GM23338 (cell line): ENCODE results near the gene GMPPB. TPM values are rescaled to one million over a fixed set of nuclear protein-coding genes. Genes with fewer than 3 reads are reported as not detected.

ENCODE experiments used
- ATAC-seq: fragments of 200-7000 bp; cut with Tn5 transposase; 3 replicates; pipeline ENCODE4 v1.9.1; 2020
- DNase-seq: peaks from one replicate; pipeline ENCODE4 v3.0.0-alpha.2; 2015; ENCODE audit warnings: low spot score
- H2AFZ ChIP-seq: fragments of 200-600 bp; sonication (generic); 2 replicates; pipeline ENCODE4 v1.8.0; 2016; ENCODE audit warnings: antibody characterized with exemption, mild to moderate bottlenecking, moderate library complexity
- H3F3A ChIP-seq: fragments of 200-600 bp; sonication (generic); replicated peaks from 2 replicates; pipeline ENCODE4 v1.8.0; 2017; ENCODE audit warnings: antibody characterized with exemption, mixed run types, low read depth
- H3K27ac ChIP-seq: fragments of 200-600 bp; sonication (generic); 2 replicates; pipeline ENCODE4 v1.6.1; 2016; ENCODE audit warnings: low read depth
- H3K27me3 ChIP-seq: fragments of 200-600 bp; sonication (generic); 2 replicates; pipeline ENCODE4 v1.8.0; 2016; ENCODE audit warnings: mild to moderate bottlenecking, mixed run types, moderate library complexity; ENCODE audit not compliant: insufficient read depth
- H3K36me3 ChIP-seq: fragments of 200-600 bp; sonication (generic); 2 replicates; pipeline ENCODE4 v1.8.0; 2016; ENCODE audit warnings: mild to moderate bottlenecking; ENCODE audit not compliant: insufficient read depth
- H3K4me1 ChIP-seq: fragments of 200-600 bp; sonication (generic); 2 replicates; pipeline ENCODE4 v1.8.0; 2016; ENCODE audit warnings: mild to moderate bottlenecking, moderate library complexity; ENCODE audit not compliant: insufficient read depth
- H3K4me2 ChIP-seq: fragments of 200-600 bp; sonication (generic); 2 replicates; pipeline ENCODE4 v1.7.1; 2017; ENCODE audit warnings: mixed run types
- H3K4me3 ChIP-seq: fragments of 200-600 bp; sonication (generic); 2 replicates; pipeline ENCODE4 v1.6.1; 2016; ENCODE audit warnings: mixed run types
- H3K79me2 ChIP-seq: fragments of 200-600 bp; sonication (generic); replicated peaks from 2 replicates; pipeline ENCODE4 v1.8.0; 2017; ENCODE audit warnings: mild to moderate bottlenecking; ENCODE audit not compliant: insufficient read depth
- H3K9me2 ChIP-seq: fragments of 200-600 bp; sonication (generic); 2 replicates; pipeline ENCODE4 v1.8.0; 2017; ENCODE audit not compliant: insufficient read depth
- H4K20me1 ChIP-seq: fragments of 200-600 bp; sonication (generic); replicated peaks from 2 replicates; pipeline ENCODE4 v1.8.0; 2017; ENCODE audit warnings: mild to moderate bottlenecking; ENCODE audit not compliant: insufficient read depth
- H3K27ac Mint-ChIP-seq: 2 replicates; pipeline ENCODE4 v1.8.0; 2020; ENCODE audit warnings: inconsistent platforms, mild to moderate bottlenecking, moderate library complexity, mixed read lengths
- H3K27me3 Mint-ChIP-seq: 3 replicates; pipeline ENCODE4 v1.8.0; 2022; ENCODE audit warnings: low read depth, mild to moderate bottlenecking, moderate library complexity, mixed read lengths, inconsistent platforms; ENCODE audit not compliant: insufficient read depth, poor library complexity
- H3K36me3 Mint-ChIP-seq: 3 replicates; pipeline ENCODE4 v1.8.0; 2021; ENCODE audit warnings: low read depth, mild to moderate bottlenecking, inconsistent platforms, moderate library complexity, mixed read lengths
- H3K4me1 Mint-ChIP-seq: 3 replicates; pipeline ENCODE4 v1.8.0; 2020; ENCODE audit warnings: mild to moderate bottlenecking, inconsistent platforms, mixed read lengths
- H3K4me3 Mint-ChIP-seq: 3 replicates; pipeline ENCODE4 v1.8.0; 2021; ENCODE audit warnings: moderate library complexity, mild to moderate bottlenecking, inconsistent platforms, mixed read lengths
- H3K9me3 Mint-ChIP-seq: 3 replicates; pipeline ENCODE4 v1.8.0; 2020; ENCODE audit warnings: moderate library complexity, mild to moderate bottlenecking, inconsistent platforms, mixed read lengths
- CREB1 ChIP-seq: fragments of 250-450 bp; sonication (Bioruptor Pico); IDR thresholded peaks from 2 replicates; pipeline ENCODE4 v1.5.0; 2020; ENCODE audit warnings: low read depth, mild to moderate bottlenecking, moderate library complexity
- EZH2 ChIP-seq: fragments of 200-600 bp; sonication (generic); IDR thresholded peaks from one replicate; pipeline ENCODE4 v1.8.0; 2017; ENCODE audit warnings: antibody characterized with exemption, mild to moderate bottlenecking, low read depth; ENCODE audit not compliant: unreplicated experiment
- EZH2phosphoT487 ChIP-seq: fragments of 200-600 bp; sonication (generic); IDR thresholded peaks from one replicate; pipeline ENCODE4 v1.8.1; 2018; ENCODE audit warnings: antibody characterized with exemption; ENCODE audit not compliant: unreplicated experiment
- JUNB ChIP-seq: IDR thresholded peaks from one replicate; pipeline ENCODE4 v1.6.1; 2016; ENCODE audit warnings: antibody characterized with exemption; ENCODE audit not compliant: unreplicated experiment
- NANOG ChIP-seq: IDR thresholded peaks from 2 replicates; pipeline ENCODE4 v1.6.1; 2016; ENCODE audit warnings: antibody characterized with exemption, borderline replicate concordance
- ZNF114 ChIP-seq: fragments of 250-450 bp; sonication (Bioruptor Pico); IDR thresholded peaks from 2 replicates; pipeline ENCODE4 v1.5.0; 2020; ENCODE audit warnings: mild to moderate bottlenecking, moderate library complexity
- polyA plus RNA-seq: library from polyadenylated mRNA; unstranded; fragments of >200 nt; fragmentation: Nextera tagmentation; extraction: Ambion mirVana; gene quantifications from 2 replicates; pipeline ENCODE4 v1.2.1, GENCODE V29; 2016
- total RNA-seq: library from RNA; depleted of rRNA; stranded (reverse); fragments of >200 nt; shearing (Covaris generic); gene quantifications from 2 replicates; pipeline ENCODE4 v1.2.3, GENCODE V29; 2014
- TF ChIP-seq, protein P1 (sequence below): fragments of 250-450 bp; sonication (Bioruptor Pico); IDR thresholded peaks from 2 replicates; pipeline ENCODE4 v1.5.0; 2020; ENCODE audit warnings: mild to moderate bottlenecking, moderate library complexity
- TF ChIP-seq, protein P2 (sequence below), 2 experiments: fragments of 200-600 bp in 1 of 2; sonication (generic) in 1 of 2; conservative IDR thresholded peaks; 2 replicates each; pipeline versions ENCODE4 v1.5.1 to v1.6.1; 2016 to 2017; ENCODE audit warnings: antibody characterized with exemption in 2 of 2, low read depth in 2 of 2, mild to moderate bottlenecking in 2 of 2, moderate library complexity in 1 of 2
- TF ChIP-seq, protein P3 (sequence below): IDR thresholded peaks from one replicate; pipeline ENCODE4 v1.6.1; 2018; ENCODE audit warnings: antibody characterized with exemption; ENCODE audit not compliant: unreplicated experiment
- TF ChIP-seq, protein P4 (sequence below): IDR thresholded peaks from 2 replicates; pipeline ENCODE4 v1.6.1; 2016; ENCODE audit warnings: antibody characterized with exemption

GMPPB gene
- total and polyA plus RNA-seq, 2 experiments from 2014 or later: 10.2 to 36.1 TPM

DNA sequence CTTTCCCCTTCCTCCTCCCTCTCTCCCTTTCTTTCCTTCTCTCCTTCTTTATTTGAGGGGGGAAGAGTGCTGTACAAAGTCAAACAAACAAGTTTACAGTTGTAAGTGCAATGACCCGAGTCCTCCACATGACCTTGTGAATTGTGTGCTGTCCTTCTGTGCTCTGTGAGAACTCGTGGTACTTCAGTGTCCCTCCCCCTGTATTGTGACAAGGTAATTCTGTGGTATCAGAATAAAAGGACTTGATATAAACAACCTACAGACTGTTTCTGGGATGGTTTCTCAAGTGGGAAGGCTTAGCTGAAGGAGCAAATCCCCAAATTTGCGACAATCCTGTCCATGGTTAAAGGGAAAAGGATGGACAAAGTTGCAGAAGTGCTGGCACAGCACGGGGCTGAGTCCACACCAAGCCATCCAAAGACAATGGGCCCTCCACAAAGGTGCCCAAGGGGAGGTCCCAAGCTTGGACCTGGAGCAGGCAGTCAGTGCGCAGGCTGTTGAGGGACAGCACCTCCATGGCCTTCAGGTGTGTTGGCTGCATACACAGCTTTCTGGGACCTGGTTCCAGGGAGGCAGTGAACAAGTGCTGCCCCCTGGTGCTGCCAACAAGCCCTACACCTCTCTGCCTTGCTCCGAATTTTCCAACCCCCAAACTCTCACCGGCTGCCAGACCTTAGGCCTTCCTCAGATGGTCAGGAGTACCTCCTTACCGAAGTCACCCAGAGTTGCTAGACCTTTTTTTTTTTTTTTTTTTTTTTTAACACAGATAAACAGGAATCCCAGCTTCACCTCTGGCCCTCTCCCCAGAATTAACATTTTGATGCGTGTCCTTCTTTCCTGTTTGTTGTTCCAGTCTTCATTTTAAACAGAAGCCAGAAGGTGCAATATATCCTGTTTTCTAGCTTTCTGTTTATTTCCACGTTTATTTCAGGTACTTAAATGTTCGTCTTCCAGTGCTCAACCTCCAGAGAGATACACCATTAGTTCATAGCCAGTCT is 52.2 kb downstream of the GMPPB start (continued):
- TF ChIP-seq, protein P1, sequence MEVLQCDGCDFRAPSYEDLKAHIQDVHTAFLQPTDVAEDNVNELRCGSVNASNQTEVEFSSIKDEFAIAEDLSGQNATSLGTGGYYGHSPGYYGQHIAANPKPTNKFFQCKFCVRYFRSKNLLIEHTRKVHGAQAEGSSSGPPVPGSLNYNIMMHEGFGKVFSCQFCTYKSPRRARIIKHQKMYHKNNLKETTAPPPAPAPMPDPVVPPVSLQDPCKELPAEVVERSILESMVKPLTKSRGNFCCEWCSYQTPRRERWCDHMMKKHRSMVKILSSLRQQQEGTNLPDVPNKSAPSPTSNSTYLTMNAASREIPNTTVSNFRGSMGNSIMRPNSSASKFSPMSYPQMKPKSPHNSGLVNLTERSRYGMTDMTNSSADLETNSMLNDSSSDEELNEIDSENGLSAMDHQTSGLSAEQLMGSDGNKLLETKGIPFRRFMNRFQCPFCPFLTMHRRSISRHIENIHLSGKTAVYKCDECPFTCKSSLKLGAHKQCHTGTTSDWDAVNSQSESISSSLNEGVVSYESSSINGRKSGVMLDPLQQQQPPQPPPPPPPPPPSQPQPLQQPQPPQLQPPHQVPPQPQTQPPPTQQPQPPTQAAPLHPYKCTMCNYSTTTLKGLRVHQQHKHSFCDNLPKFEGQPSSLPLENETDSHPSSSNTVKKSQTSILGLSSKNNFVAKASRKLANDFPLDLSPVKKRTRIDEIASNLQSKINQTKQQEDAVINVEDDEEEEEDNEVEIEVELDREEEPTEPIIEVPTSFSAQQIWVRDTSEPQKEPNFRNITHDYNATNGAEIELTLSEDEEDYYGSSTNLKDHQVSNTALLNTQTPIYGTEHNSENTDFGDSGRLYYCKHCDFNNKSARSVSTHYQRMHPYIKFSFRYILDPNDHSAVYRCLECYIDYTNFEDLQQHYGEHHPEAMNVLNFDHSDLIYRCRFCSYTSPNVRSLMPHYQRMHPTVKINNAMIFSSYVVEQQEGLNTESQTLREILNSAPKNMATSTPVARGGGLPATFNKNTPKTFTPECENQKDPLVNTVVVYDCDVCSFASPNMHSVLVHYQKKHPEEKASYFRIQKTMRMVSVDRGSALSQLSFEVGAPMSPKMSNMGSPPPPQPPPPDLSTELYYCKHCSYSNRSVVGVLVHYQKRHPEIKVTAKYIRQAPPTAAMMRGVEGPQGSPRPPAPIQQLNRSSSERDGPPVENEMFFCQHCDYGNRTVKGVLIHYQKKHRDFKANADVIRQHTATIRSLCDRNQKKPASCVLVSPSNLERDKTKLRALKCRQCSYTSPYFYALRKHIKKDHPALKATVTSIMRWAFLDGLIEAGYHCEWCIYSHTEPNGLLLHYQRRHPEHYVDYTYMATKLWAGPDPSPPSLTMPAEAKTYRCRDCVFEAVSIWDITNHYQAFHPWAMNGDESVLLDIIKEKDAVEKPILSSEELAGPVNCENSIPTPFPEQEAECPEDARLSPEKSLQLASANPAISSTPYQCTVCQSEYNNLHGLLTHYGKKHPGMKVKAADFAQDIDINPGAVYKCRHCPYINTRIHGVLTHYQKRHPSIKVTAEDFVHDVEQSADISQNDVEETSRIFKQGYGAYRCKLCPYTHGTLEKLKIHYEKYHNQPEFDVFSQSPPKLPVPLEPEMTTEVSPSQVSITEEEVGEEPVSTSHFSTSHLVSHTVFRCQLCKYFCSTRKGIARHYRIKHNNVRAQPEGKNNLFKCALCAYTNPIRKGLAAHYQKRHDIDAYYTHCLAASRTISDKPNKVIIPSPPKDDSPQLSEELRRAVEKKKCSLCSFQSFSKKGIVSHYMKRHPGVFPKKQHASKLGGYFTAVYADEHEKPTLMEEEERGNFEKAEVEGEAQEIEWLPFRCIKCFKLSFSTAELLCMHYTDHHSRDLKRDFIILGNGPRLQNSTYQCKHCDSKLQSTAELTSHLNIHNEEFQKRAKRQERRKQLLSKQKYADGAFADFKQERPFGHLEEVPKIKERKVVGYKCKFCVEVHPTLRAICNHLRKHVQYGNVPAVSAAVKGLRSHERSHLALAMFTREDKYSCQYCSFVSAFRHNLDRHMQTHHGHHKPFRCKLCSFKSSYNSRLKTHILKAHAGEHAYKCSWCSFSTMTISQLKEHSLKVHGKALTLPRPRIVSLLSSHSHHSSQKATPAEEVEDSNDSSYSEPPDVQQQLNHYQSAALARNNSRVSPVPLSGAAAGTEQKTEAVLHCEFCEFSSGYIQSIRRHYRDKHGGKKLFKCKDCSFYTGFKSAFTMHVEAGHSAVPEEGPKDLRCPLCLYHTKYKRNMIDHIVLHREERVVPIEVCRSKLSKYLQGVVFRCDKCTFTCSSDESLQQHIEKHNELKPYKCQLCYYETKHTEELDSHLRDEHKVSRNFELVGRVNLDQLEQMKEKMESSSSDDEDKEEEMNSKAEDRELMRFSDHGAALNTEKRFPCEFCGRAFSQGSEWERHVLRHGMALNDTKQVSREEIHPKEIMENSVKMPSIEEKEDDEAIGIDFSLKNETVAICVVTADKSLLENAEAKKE (CRISPR knock-in tag): 0 out of 2 replicates have a peak, but pooled peaks have one; percentile 33
- TF ChIP-seq, protein P2, sequence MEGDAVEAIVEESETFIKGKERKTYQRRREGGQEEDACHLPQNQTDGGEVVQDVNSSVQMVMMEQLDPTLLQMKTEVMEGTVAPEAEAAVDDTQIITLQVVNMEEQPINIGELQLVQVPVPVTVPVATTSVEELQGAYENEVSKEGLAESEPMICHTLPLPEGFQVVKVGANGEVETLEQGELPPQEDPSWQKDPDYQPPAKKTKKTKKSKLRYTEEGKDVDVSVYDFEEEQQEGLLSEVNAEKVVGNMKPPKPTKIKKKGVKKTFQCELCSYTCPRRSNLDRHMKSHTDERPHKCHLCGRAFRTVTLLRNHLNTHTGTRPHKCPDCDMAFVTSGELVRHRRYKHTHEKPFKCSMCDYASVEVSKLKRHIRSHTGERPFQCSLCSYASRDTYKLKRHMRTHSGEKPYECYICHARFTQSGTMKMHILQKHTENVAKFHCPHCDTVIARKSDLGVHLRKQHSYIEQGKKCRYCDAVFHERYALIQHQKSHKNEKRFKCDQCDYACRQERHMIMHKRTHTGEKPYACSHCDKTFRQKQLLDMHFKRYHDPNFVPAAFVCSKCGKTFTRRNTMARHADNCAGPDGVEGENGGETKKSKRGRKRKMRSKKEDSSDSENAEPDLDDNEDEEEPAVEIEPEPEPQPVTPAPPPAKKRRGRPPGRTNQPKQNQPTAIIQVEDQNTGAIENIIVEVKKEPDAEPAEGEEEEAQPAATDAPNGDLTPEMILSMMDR (conservative IDR thresholded peaks at IDR 0.05; ENCODE audit: low read depth in 2 of 2): peak; percentile 76 to 96
- TF ChIP-seq JUNB (no peak), ZNF114 (CRISPR knock-in tag) (no peak)

DNA sequence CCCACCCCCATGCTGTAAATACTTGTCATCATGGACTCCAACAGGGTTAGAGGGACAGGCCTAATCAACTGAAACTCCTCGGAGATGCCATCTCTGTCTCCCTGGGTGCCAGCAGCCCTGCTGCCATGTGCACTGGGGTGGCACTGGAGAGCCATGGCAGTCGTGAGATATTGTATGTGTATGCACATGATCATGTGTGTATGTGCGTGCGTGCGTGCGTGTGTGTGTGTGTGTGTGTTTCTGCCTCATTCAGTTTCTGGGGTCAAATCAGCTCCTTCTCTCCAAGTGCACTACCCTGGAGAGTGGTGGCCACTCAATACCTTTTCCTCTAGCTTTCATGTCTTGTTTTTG is 52.8 kb downstream of the GMPPB start:
- peaks cover 14% of the 10 kb centered on the region; the same call in 1 of the 2 replicates for H4K20me1 ChIP-seq

More for the DNA sequence above, 52.8 kb downstream of the GMPPB start:
- Mint-ChIP-seq H3K4me1 (peaks cover 42% of the 10 kb centered on the region), H3K27me3 (peaks cover 11% of the 10 kb centered on the region), H3K4me3 (no peak overlapping the region; the same call in 2 of the 3 replicates), H3K36me3 (peaks cover 8% of the 10 kb centered on the region), H3K9me3 (no peaks in the 10 kb centered on the region), H3K27ac (peak overlapping the region; percentile 36; the same call in 1 of the 2 replicates)
- peak overlapping the region; percentile 69; the same call in 1 of the 2 replicates for H3K27ac ChIP-seq
- no peaks in the 10 kb centered on the region for H3K27me3 ChIP-seq
- no peak overlapping the region for H2AFZ ChIP-seq
- H3K4me1 ChIP-seq: peaks cover 15% of the 10 kb centered on the region
- no peak for DNase-seq
- no peaks in the 10 kb centered on the region for H3K36me3 ChIP-seq
- H3K79me2 ChIP-seq: peaks cover 11% of the 10 kb centered on the region
- H3K4me2 ChIP-seq: no peak overlapping the region
- no peaks in the 10 kb centered on the region for H3F3A ChIP-seq
- H3K4me3 ChIP-seq: no peak overlapping the region
- ATAC-seq: no peak
- TF ChIP-seq, protein P3, sequence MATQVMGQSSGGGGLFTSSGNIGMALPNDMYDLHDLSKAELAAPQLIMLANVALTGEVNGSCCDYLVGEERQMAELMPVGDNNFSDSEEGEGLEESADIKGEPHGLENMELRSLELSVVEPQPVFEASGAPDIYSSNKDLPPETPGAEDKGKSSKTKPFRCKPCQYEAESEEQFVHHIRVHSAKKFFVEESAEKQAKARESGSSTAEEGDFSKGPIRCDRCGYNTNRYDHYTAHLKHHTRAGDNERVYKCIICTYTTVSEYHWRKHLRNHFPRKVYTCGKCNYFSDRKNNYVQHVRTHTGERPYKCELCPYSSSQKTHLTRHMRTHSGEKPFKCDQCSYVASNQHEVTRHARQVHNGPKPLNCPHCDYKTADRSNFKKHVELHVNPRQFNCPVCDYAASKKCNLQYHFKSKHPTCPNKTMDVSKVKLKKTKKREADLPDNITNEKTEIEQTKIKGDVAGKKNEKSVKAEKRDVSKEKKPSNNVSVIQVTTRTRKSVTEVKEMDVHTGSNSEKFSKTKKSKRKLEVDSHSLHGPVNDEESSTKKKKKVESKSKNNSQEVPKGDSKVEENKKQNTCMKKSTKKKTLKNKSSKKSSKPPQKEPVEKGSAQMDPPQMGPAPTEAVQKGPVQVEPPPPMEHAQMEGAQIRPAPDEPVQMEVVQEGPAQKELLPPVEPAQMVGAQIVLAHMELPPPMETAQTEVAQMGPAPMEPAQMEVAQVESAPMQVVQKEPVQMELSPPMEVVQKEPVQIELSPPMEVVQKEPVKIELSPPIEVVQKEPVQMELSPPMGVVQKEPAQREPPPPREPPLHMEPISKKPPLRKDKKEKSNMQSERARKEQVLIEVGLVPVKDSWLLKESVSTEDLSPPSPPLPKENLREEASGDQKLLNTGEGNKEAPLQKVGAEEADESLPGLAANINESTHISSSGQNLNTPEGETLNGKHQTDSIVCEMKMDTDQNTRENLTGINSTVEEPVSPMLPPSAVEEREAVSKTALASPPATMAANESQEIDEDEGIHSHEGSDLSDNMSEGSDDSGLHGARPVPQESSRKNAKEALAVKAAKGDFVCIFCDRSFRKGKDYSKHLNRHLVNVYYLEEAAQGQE: no peak
- no peak for TF ChIP-seq NANOG
- TF ChIP-seq, protein P4, sequence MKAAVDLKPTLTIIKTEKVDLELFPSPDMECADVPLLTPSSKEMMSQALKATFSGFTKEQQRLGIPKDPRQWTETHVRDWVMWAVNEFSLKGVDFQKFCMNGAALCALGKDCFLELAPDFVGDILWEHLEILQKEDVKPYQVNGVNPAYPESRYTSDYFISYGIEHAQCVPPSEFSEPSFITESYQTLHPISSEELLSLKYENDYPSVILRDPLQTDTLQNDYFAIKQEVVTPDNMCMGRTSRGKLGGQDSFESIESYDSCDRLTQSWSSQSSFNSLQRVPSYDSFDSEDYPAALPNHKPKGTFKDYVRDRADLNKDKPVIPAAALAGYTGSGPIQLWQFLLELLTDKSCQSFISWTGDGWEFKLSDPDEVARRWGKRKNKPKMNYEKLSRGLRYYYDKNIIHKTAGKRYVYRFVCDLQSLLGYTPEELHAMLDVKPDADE: no peak
- no peak for TF ChIP-seq CREB1 (CRISPR knock-in tag)
- TF ChIP-seq EZH2: no peak
- no peak for TF ChIP-seq EZH2phosphoT487
- H3K9me2 ChIP-seq: no peaks in the 10 kb centered on the region
